ENCODE results near the gene ECHDC3. TPM values are rescaled to one million over a fixed set of nuclear protein-coding genes. Genes with fewer than 3 reads are reported as not detected.
"Not testable (repeated sequence)": the region's sequence is repeated elsewhere in the genome, so short reads cannot be mapped to it uniquely, and the experiment has no call there.

The ECHDC3 gene
- total RNA-seq, 1 donor from 2014 or later: 1.3 TPM

GRCh38 chr10:11715815-11716494 is 26.2 kb upstream of the ECHDC3 start:
- DNase-seq (ENCODE audit: low read depth): no peak

- no peak for DNase-seq (ENCODE audit: low read depth)
Measured at GRCh38 chr10:11716686-11717085, 25.5 kb upstream of the ECHDC3 start.

GRCh38 chr10:11719496-11720259 is 22.5 kb upstream of the ECHDC3 start:
- no peak for DNase-seq (ENCODE audit: low read depth)

GRCh38 chr10:11720260-11720741 is 21.9 kb upstream of the ECHDC3 start:
- no peak for DNase-seq (ENCODE audit: low read depth)

DNA sequence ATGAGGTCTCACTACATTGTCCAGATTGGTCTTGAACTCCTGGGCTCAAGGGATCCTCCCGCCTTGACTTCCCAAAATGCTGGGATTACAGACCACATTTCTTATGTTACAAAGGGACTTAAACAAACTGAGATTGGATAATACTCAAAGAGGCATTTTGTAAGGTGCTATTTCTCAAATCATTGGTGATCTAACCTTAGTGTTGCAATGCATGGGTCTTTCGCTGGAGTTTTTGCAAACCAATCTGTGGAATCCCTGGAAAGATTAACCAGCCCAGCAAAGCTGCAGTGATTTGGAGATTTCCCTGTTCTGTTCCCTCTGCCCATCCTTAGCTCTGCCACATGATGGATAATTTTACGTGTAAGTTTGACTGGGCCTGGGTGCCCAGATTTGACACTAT is 20.4 kb upstream of the ECHDC3 start:
- no peak for DNase-seq (ENCODE audit: low read depth)

DNA sequence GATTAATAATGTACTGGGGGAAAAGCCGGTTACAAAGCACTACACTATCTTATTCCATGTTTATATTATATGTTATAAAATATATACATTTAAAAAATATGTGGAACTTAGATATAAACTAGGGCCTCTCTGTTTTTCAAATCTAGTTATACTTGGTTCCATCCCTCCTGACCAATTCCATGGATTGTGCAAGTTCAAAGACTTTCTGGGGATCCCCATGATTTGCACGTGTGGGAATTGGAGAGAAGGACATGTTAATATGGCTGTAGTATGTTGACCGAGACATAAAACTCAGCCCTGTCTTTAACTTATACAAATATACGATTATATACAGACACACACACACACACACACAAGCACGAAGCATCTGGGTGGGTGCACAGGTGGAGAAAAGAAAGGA is 18.8 kb upstream of the ECHDC3 start:
- no peak for DNase-seq (ENCODE audit: low read depth)

- DNase-seq (ENCODE audit: low read depth): peak; percentile 72
Measured at GRCh38 chr10:11724938-11725776, 17.0 kb upstream of the ECHDC3 start.

- no peak for DNase-seq (ENCODE audit: low read depth)
Measured at GRCh38 chr10:11725912-11726311, 16.3 kb upstream of the ECHDC3 start.

DNA sequence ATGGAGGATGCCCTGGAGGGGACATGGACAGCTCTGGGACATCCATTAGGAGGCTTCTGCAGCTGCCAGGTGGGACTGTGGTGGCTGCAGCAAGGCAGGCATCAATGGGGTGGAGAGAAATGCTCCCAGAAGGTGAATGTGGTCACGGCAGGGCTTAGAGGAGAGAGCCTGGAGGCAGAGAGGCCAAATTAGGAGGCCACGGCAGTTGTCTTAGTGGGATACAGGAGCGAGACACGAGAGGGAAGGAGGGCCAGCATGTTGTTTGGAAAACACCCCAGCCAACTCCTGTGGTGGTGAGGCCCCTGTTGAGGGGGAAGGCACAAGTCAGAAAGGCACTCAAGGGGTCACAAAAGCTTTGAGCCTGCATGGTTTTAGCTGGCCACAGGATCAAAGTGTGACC is 14.6 kb upstream of the ECHDC3 start:
- no peak for DNase-seq (ENCODE audit: low read depth)

- DNase-seq (ENCODE audit: low read depth): no peak
Measured at GRCh38 chr10:11728353-11728752, 13.8 kb upstream of the ECHDC3 start.

DNA sequence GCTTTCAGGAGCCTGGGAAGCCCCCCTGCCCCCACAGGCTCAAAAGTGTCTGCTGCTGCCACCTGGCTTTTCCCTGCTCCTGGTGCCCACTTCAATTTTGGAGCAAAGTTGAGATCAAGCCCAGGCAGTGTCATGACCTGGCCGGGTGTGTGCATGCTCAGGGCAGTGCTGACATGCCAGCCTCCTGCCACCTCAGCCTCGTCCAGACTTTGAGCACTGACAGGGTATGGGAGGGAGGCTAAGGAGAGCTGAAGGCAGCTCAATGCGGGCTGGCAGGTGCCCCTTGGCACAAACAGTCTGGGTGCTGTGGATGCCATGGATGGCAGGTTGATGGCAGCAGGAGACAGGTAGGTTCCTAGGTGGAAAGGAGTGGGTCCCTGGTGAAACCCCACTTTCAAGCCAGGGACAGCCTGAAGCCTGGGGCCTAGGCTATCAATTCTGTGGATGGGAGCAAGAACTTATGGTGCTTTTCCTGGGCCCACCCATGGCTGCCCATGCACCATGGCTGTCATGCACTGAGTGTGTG is 12.3 kb upstream of the ECHDC3 start:
- DNase-seq (ENCODE audit: low read depth): no peak

DNA sequence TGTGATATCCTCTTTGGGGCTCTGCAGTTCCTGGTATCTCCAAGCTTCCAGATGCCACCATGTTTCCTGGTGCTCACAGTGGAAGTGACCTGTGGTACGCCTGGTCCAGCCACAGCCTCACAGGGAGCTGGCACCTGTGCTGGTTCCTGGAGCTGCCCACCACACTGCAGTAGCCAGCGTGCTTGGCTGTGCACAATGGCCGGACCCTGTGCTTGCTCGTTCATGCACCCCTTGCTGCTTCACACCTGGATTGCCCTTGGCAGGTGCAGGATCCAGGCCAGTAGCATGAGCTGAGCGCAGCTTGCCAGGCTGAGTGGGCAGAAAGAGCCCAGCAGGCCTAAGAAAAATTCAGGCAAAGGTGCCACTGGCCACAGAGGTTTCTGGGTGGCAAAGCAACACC is 11.4 kb upstream of the ECHDC3 start:
- DNase-seq (ENCODE audit: low read depth): no peak

DNA sequence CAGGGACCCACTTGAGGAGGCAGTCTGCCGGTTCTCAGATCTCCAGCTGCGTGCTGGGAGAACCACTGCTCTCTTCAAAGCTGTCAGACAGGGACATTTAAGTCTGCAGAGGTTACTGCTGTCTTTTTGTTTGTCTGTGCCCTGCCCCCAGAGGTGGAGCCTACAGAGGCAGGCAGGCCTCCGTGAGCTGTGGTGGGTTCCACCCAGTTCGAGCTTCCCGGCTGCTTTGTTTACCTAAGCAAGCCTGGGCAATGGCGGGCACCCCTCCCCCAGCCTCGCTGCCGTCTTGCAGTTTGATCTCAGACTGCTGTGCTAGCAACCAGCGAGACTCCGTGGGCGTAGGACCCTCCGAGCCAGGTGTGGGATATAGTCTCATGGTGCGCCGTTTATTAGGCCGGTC is 5.4 kb upstream of the ECHDC3 start:
- not testable (repeated sequence) for DNase-seq (ENCODE audit: low read depth)

DNA sequence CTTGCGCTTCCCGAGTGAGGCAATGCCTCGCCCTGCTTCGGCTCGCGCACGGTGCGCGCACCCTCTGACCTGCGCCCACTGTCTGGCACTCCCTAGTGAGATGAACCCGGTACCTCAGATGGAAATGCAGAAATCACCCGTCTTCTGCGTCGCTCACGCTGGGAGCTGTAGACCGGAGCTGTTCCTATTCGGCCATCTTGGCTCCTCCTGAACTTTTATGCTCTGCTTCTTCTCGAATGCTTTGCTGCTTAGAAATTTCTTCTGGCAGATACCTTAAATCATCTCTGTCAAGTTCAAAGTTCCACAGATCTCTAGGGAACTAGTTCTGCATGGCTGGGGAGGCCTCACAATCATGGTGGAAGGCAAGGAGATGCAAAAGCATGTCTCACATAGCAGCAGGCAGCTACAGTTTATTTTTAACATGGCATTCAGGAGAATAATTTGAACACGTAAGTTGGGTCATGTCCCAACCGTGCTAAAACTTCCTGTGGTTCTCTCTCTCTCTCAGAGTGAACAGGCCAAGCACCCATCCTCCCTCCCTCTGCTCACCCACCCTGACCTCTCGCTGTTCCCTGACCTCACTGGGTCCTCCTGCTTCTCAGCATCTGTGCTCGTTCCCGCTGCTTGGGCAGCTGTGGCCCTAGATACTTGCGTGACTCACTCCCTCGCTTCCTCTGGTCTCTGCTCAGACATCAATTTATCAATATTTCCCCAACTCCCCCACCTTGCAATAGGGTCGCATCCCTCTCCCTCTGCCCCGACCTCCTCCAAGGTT is 4.7 kb upstream of the ECHDC3 start:
- peak; percentile 9 for DNase-seq (ENCODE audit: low read depth)

DNA sequence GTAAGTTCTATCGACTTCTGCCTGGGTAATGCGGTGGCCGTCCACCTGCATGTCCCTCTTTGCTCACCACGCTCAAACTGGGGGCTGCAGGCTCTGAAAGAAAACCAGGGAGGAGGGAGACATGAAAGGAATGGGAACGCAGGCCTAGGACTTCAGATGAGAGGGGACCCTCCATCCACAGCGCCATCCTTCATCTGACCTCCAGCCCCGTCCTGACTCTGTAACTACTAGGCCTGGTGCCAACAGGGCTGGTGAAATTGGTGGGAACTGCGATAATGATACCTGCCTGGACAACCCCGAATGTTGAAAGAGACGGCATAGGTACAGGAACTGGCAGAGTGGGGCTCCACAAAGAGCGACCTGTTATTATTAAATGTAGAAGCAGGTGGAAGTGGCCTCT is 1.3 kb upstream of the ECHDC3 start:
- DNase-seq (ENCODE audit: low read depth): no peak

- no peak for DNase-seq (ENCODE audit: low read depth)
Measured at GRCh38 chr10:11741608-11742007, 574 bp upstream of the ECHDC3 start.

DNA sequence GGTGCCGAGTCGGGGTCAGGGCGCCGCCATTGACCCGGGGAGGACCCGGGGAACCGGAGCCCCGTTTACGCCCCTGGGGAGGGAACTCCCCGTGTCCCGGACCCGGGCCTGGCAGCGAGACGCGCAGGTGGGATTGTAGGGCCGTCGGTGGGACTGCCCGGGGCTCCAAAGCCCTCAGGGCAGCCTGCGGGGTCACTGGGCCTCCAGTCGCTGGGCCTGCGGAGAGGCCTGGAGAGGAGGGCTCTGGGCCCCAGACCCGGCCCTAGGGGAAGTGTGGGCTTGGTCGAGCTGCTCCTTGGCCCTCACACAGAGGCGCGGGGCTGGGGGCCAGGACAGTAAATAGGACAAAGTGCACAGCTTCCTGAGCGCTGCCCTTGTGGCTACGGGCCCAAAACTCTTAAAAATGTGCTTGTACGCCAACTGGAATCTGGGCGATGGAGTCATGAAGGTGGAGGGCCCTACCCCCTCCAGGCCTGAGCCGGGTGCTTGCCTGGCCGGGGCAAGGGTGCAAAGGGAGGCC is 657 bp downstream of the ECHDC3 start:
- DNase-seq (ENCODE audit: low read depth): no peak

- DNase-seq (ENCODE audit: low read depth): no peak
Measured at GRCh38 chr10:11743461-11744338, 1.5 kb downstream of the ECHDC3 start.

GRCh38 chr10:11745045-11745444 is 2.9 kb downstream of the ECHDC3 start:
- no peak for DNase-seq (ENCODE audit: low read depth)
